Keratinocyte (primary cell): ENCODE results near the gene H19.

ENCODE experiments used
- EZH2 ChIP-seq: IDR thresholded peaks from one replicate; pipeline ENCODE4 v1.6.1; 2012; ENCODE audit warnings: inconsistent platforms, mild to moderate bottlenecking, low read length, moderate library complexity
- TF ChIP-seq, protein P1 (sequence below), 3 experiments: IDR thresholded peaks in 1 of 3; conservative IDR thresholded peaks in 1 of 3; optimal IDR thresholded peaks in 1 of 3; 2 replicates in 2 of 3; 3 replicates in 1 of 3; pipeline versions ENCODE3 to v1.5.1; 2011; ENCODE audit warnings: low read length in 3 of 3, mild to moderate bottlenecking in 3 of 3, moderate library complexity in 2 of 3, control low read depth in 1 of 3, inconsistent platforms in 1 of 3; ENCODE audit not compliant: insufficient read depth in 2 of 3; ENCODE audit errors: extremely low read depth in 1 of 3

DNA sequence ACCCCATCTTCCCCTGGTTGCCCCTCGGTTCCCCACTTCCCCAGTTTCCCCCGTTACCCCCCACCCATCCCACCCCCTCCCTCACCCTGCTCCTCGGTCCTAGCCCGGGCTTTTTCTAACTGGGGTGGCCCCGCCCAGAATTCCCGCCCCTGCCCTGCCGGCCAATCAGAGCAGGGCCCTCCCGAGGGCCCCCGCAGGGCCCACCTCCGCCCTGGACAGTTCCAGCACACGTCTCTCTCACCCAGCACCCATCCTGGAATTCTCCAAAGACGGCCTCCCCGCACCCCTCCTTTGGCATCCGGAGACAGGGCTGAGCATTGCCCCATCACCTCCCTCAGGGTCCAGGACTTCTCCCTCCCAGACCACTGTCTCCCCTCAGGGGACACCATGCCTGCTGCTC is at the start of gene H19:
- TF ChIP-seq, protein P1, sequence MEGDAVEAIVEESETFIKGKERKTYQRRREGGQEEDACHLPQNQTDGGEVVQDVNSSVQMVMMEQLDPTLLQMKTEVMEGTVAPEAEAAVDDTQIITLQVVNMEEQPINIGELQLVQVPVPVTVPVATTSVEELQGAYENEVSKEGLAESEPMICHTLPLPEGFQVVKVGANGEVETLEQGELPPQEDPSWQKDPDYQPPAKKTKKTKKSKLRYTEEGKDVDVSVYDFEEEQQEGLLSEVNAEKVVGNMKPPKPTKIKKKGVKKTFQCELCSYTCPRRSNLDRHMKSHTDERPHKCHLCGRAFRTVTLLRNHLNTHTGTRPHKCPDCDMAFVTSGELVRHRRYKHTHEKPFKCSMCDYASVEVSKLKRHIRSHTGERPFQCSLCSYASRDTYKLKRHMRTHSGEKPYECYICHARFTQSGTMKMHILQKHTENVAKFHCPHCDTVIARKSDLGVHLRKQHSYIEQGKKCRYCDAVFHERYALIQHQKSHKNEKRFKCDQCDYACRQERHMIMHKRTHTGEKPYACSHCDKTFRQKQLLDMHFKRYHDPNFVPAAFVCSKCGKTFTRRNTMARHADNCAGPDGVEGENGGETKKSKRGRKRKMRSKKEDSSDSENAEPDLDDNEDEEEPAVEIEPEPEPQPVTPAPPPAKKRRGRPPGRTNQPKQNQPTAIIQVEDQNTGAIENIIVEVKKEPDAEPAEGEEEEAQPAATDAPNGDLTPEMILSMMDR (optimal IDR thresholded peaks at IDR 0.05 in 1 of 3, IDR thresholded peaks at IDR 0.05 in 1 of 3, conservative IDR thresholded peaks at IDR 0.05 in 1 of 3; ENCODE audit: extremely low read depth in 1 of 3, insufficient read depth in 2 of 3, low read length in 3 of 3), result no peak
- no peak for TF ChIP-seq EZH2
